IgD-negative memory B cell (primary cell): ENCODE data around the gene FETUB. TPM values are rescaled to one million over a fixed set of nuclear protein-coding genes. Genes with fewer than 3 reads are reported as not detected.

ENCODE experiments used
- H3K27ac Mint-ChIP-seq, 3 donors: one replicate each; pipeline ENCODE4 v1.8.0; 2020 to 2022; ENCODE audit warnings: mild to moderate bottlenecking in 3 of 3, mixed read lengths in 3 of 3, moderate library complexity in 1 of 3
- H3K27me3 Mint-ChIP-seq: one replicate; pipeline ENCODE4 v1.8.0; 2021; ENCODE audit warnings: mixed read lengths
- H3K36me3 Mint-ChIP-seq: one replicate; pipeline ENCODE4 v1.8.0; 2020; ENCODE audit warnings: mild to moderate bottlenecking, mixed read lengths
- H3K4me1 Mint-ChIP-seq, 3 donors: one replicate each; pipeline ENCODE4 v1.8.0; 2020 to 2022; ENCODE audit warnings: mixed read lengths in 3 of 3, mild to moderate bottlenecking in 1 of 3
- H3K4me3 Mint-ChIP-seq, 4 donors: one replicate each; pipeline ENCODE4 v1.8.0; 2020 to 2022; ENCODE audit warnings: mild to moderate bottlenecking in 4 of 4, mixed read lengths in 4 of 4, moderate library complexity in 3 of 4
- H3K9me3 Mint-ChIP-seq, 3 donors: one replicate each; pipeline ENCODE4 v1.8.0; 2020 to 2021; ENCODE audit warnings: mixed read lengths in 3 of 3, mild to moderate bottlenecking in 1 of 3
- polyA plus RNA-seq: library from polyadenylated mRNA; unstranded; fragments of 300-500 nt; fragmentation: Illumina TruSeq; gene quantifications from one replicate; pipeline ENCODE4 v1.2.3, GENCODE V29; 2021

FETUB gene, protein sequence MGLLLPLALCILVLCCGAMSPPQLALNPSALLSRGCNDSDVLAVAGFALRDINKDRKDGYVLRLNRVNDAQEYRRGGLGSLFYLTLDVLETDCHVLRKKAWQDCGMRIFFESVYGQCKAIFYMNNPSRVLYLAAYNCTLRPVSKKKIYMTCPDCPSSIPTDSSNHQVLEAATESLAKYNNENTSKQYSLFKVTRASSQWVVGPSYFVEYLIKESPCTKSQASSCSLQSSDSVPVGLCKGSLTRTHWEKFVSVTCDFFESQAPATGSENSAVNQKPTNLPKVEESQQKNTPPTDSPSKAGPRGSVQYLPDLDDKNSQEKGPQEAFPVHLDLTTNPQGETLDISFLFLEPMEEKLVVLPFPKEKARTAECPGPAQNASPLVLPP
- polyA plus RNA-seq: not detected

DNA sequence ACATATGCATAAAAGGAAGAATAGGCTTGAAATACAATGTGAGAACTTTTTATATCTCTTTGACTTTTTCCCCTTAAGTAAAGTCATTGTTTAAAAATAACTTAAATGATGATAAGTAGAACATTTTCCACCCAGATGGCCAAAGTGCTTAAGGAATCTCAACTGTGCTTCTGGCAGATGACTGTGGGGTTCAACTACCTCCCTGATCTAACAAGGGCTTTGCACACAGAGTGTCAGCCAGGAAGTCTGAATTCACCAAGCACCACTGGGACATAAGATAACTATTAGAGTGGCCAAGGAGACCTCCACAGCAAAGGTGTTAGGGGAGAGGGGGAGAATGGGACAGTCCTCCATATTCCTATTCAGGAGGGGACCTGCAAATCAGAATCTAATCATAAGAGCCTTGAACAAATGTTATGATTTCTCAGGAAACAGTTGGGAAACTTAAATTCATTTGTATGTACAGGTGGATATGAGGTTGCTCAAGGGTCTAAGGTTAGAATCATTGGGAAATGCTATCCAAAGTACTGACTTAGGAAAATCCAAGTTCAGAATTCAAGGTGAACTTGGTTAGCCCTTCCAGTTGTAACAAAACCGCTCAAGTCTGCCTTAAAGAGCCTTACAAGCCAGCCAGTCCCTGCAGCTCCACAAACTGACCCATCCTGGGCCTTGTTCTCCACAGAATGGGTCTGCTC lies at the start of gene FETUB:
FETUB (plus strand) TSS at position 622 of the 695 bp plus-strand sequence; CDS start at position 684, 62 bp downstream.
- Mint-ChIP-seq H3K36me3 (peaks cover 2% of the 10 kb centered on the region), H3K4me3 (no peak within 1 kb of the TSS), H3K27me3 (peaks cover 7% of the 10 kb centered on the region)

DNA sequence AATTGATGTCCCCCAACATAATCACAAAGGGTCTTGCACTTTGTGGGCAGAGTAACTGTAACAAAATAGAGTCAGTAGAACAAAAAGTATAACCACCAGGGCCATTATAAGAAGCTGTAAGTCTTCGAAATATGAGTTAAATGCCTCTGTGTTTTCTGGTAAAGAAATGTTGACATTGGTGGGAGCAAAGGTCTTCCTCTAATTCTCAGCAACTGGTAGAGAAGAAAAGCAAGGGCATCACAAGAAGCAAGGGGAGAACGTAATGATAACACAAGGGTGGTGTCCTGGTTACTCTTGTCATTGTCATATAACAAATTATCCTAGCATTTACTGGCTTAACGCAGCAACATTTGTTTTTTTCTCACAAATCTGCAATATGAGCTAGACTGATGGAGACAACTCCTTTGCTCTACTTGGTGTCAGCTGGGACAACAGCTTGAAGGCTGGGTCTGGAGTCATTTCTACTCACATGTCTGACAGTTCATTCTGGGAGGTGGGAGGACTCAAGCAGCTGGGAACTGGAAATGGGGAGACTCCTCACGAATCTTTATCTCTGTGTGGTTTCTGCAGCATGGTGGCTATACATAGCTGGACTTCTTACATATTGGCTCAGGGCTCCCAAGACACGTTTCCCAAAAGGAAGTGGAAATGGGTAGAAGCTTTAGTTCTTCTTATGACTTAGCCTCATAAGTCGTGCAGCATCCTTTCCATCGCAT lies 49.5 kb upstream of the FETUB start:
- H3K4me3 Mint-ChIP-seq: no peak overlapping the region
- H3K27me3 Mint-ChIP-seq: no peaks in the 10 kb centered on the region
- H3K4me1 Mint-ChIP-seq: no peaks in the 10 kb centered on the region
- no peaks in the 10 kb centered on the region for H3K9me3 Mint-ChIP-seq
- H3K27ac Mint-ChIP-seq: no peak overlapping the region
- peaks cover 3% of the 10 kb centered on the region for H3K36me3 Mint-ChIP-seq

More for the DNA sequence above, at the start of gene FETUB:
- Mint-ChIP-seq H3K27ac (no peak within 1 kb of the TSS), H3K4me1 (peaks cover 0 to 18% (median 0%) of the 10 kb centered on the region in 3 donors), H3K9me3 (peaks cover 0 to 6% (median 1%) of the 10 kb centered on the region in 3 donors)

- no peaks in the 10 kb centered on the region for H3K4me1 Mint-ChIP-seq
- H3K36me3 Mint-ChIP-seq: peaks cover 3% of the 10 kb centered on the region
- no peaks in the 10 kb centered on the region for H3K27me3 Mint-ChIP-seq
- no peak overlapping the region for H3K4me3 Mint-ChIP-seq
- no peak overlapping the region for H3K27ac Mint-ChIP-seq
- H3K9me3 Mint-ChIP-seq: no peaks in the 10 kb centered on the region
Measured at GRCh38 chr3:186592682-186593081, 47.5 kb upstream of the FETUB start.

- Mint-ChIP-seq H3K4me1 (no peaks in the 10 kb centered on the region), H3K4me3 (no peak overlapping the region), H3K9me3 (no peaks in the 10 kb centered on the region), H3K27ac (no peak overlapping the region), H3K27me3 (no peaks in the 10 kb centered on the region), H3K36me3 (peaks cover 1% of the 10 kb centered on the region)
Measured at GRCh38 chr3:186593862-186594261, 46.3 kb upstream of the FETUB start.

GRCh38 chr3:186594591-186595113 lies 45.5 kb upstream of the FETUB start:
- Mint-ChIP-seq H3K36me3 (peaks cover 1% of the 10 kb centered on the region), H3K4me3 (no peak overlapping the region), H3K9me3 (no peaks in the 10 kb centered on the region), H3K27me3 (no peaks in the 10 kb centered on the region), H3K4me1 (no peaks in the 10 kb centered on the region), H3K27ac (no peak overlapping the region)

- Mint-ChIP-seq H3K27me3 (no peaks in the 10 kb centered on the region), H3K4me1 (no peaks in the 10 kb centered on the region), H3K9me3 (no peaks in the 10 kb centered on the region), H3K4me3 (no peak overlapping the region), H3K27ac (no peak overlapping the region), H3K36me3 (peaks cover 1% of the 10 kb centered on the region)
Measured at GRCh38 chr3:186596568-186597287, 43.5 kb upstream of the FETUB start.

GRCh38 chr3:186598108-186598784 lies 42.0 kb upstream of the FETUB start:
- peaks cover 1% of the 10 kb centered on the region for H3K36me3 Mint-ChIP-seq
- H3K4me1 Mint-ChIP-seq: no peaks in the 10 kb centered on the region
- peak overlapping the region in 1 of 3 donors; percentile 63 for H3K27ac Mint-ChIP-seq
- no peak overlapping the region for H3K4me3 Mint-ChIP-seq
- no peaks in the 10 kb centered on the region for H3K27me3 Mint-ChIP-seq
- H3K9me3 Mint-ChIP-seq: no peaks in the 10 kb centered on the region

DNA sequence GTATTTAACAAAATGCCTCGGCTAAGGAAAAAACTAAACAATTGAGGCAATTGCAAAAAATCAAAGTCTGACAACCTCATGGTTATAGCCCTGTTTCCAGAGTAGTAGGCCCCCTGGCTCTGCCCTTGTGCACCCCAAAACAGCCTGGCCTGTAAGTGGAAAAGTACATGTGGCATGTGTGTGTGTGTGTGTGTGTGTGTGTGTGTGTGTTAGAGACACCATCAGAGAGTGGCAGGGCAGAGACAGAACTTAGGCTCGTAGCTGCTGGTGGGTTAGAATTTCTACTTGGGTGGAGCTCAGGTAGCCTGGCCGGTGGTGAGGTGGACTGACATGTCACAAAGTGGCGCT lies 41.4 kb upstream of the FETUB start:
- no peak overlapping the region for H3K27ac Mint-ChIP-seq
- no peaks in the 10 kb centered on the region for H3K9me3 Mint-ChIP-seq
- no peak overlapping the region for H3K4me3 Mint-ChIP-seq
- no peaks in the 10 kb centered on the region for H3K4me1 Mint-ChIP-seq
- H3K27me3 Mint-ChIP-seq: no peaks in the 10 kb centered on the region
- peaks cover 1% of the 10 kb centered on the region for H3K36me3 Mint-ChIP-seq

GRCh38 chr3:186599142-186599784 lies 40.9 kb upstream of the FETUB start:
- peaks cover 1% of the 10 kb centered on the region for H3K36me3 Mint-ChIP-seq
- no peaks in the 10 kb centered on the region for H3K9me3 Mint-ChIP-seq
- H3K27me3 Mint-ChIP-seq: peaks cover 2% of the 10 kb centered on the region
- H3K4me3 Mint-ChIP-seq: no peak overlapping the region
- H3K27ac Mint-ChIP-seq: no peak overlapping the region
- H3K4me1 Mint-ChIP-seq: no peaks in the 10 kb centered on the region

GRCh38 chr3:186599785-186600166 lies 40.4 kb upstream of the FETUB start:
- Mint-ChIP-seq H3K4me1 (no peaks in the 10 kb centered on the region), H3K9me3 (no peaks in the 10 kb centered on the region), H3K27me3 (peaks cover 6% of the 10 kb centered on the region), H3K27ac (peak overlapping the region in 1 of 3 donors; percentile 14), H3K36me3 (peaks cover 1% of the 10 kb centered on the region), H3K4me3 (no peak overlapping the region)

DNA sequence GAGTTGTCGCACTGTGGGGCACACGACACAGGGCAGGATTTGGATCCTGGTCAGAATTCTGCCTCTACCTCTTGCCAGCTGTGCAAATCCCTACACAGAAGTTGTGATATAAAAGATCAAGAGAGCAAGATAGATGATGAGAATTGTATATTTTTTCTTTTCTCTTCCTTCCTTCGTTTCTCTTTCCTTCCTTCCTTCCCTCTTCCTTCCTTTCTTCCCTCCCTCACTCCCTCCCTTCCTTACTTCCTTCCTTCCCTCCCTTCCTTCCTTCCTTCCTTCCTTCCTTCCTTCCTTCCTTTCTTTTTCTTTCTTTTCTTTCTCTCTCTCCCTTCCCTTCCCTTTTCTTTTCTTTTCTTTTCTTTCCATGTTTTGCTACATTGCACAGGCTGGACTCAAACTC lies 39.3 kb upstream of the FETUB start:
- no peak overlapping the region for H3K4me3 Mint-ChIP-seq
- H3K9me3 Mint-ChIP-seq: no peaks in the 10 kb centered on the region

GRCh38 chr3:186603159-186603558 lies 37.0 kb upstream of the FETUB start:
- Mint-ChIP-seq H3K36me3 (peaks cover under 1% of the 10 kb centered on the region), H3K4me1 (no peaks in the 10 kb centered on the region), H3K27ac (no peak overlapping the region), H3K27me3 (peaks cover 6% of the 10 kb centered on the region), H3K9me3 (no peaks in the 10 kb centered on the region), H3K4me3 (no peak overlapping the region)

More for the DNA sequence above, 39.3 kb upstream of the FETUB start:
- Mint-ChIP-seq H3K36me3 (peaks cover 1% of the 10 kb centered on the region), H3K27me3 (peaks cover 6% of the 10 kb centered on the region), H3K4me1 (no peaks in the 10 kb centered on the region), H3K27ac (no peak overlapping the region)

GRCh38 chr3:186605078-186605477 lies 35.1 kb upstream of the FETUB start:
- Mint-ChIP-seq H3K27me3 (peaks cover 6% of the 10 kb centered on the region), H3K36me3 (peaks cover 1% of the 10 kb centered on the region)

More at GRCh38 chr3:186605078-186605477, 35.1 kb upstream of the FETUB start:
- Mint-ChIP-seq H3K4me3 (no peak overlapping the region), H3K4me1 (no peaks in the 10 kb centered on the region), H3K9me3 (no peaks in the 10 kb centered on the region), H3K27ac (no peak overlapping the region)
